ACHN (cell line): ENCODE measurements around the gene DNPH1.

ENCODE experiments used
- DNase-seq: peaks from one replicate; pipeline ENCODE4 v3.0.0-alpha.2; 2015
- in situ Hi-C: cut with HindIII; loops from 2 replicates; pipeline ENCODE4 v1.10.0; 2017; ENCODE audit warnings: low sequenced_read_pairs, low pct_ligation_motif_present, low pct_unique_long_range_greater_than_20kb

The DNPH1 gene

DNA sequence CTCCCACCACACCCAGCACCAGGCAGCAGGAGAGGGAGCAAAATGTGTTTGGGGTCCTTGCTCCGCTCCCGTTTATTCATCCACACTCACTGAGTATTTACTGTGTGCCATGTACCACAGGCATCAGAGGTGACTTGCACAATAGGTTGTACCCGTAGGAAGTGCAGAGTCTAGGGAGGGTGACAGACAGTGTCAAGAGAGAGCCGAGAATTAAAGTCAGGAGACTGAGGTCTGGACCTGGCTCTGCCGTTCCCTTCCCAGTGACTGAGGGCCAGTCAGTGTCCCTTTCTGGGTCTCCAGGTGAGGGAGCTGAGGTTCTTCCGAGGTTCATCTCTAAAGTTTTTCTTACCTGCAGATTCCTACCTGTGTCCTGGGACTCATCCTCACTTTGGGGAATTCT is 36.3 kb upstream of the DNPH1 start:
- in situ Hi-C loops, result no loop called here
- DNase-seq, result no peak

DNA sequence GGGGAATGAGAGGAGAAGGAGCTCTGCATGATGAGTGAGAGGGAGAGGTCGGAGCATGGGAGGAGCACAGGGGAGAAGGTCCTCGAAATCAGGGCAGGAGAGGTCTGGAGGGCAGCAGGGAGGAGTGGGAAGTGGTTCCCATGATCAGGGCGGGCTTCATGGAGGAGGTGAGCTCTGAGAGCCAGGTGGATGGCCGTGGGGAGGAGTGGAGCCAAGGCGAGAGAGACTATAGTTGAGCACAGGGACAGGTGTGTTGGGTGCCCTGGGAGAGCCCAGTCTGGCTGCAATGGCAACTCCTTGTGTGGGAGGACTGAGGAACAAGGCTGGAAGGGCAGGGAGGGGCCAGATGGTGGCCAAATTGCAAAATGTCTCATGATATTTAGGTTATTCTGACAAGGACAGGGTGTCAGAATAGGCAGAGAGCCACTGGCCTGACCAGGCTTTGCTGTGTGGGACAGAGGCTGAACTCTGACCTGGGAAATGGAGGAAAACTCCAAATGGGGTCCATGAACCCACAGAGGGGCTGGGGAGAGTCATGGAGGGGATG is 35.4 kb upstream of the DNPH1 start:
- DNase-seq, result no peak
- in situ Hi-C loops, result no loop called here

DNA sequence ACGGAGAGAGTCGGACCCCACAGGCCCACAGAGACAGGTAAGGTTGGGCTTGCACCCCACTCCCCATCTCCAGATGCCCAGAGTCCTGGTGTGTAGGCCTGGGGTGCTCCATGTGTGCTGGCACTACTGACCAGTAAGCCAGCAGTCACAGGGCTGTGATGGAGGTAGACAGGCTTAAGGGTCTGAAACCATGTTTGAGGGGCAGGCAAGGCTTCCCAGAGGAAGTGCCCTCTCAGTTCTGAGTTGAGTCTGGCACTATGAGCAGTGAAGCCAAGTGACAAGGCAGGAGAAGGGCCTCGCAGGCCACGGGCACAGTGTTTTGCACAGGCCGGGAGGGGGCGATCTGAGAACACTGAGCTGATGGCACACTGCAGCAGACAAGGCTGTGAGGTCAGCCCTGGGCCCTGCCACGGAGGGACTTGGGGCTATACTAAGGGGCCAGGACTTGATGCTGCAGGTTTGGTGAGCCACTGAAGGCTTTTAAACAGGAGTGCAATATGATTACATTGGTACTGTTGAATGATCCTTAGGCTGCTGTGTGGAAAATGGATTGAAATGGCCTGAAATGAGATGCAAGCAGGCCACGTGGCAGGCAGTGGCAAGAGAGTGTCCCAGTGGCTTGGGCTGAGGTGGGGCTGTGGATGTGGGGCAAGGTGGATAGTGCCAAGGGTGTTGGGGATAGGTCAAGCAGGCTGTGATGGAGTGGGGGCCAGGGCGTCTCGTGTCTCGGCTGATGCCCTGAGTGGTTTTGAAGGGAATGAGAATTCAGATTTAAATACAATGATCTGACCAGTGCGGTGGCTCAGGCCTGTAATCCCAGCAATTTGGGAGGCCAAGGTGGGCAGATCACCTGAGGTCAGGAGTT is 34.3 kb upstream of the DNPH1 start:
- in situ Hi-C loops, result no loop called here

GRCh38 chr6:43262780-43263313 is 33.6 kb upstream of the DNPH1 start:
- DNase-seq, result no peak
- in situ Hi-C loops, result no loop called here

More for the DNA sequence above, 34.3 kb upstream of the DNPH1 start:
- DNase-seq, result peak; percentile 62

DNA sequence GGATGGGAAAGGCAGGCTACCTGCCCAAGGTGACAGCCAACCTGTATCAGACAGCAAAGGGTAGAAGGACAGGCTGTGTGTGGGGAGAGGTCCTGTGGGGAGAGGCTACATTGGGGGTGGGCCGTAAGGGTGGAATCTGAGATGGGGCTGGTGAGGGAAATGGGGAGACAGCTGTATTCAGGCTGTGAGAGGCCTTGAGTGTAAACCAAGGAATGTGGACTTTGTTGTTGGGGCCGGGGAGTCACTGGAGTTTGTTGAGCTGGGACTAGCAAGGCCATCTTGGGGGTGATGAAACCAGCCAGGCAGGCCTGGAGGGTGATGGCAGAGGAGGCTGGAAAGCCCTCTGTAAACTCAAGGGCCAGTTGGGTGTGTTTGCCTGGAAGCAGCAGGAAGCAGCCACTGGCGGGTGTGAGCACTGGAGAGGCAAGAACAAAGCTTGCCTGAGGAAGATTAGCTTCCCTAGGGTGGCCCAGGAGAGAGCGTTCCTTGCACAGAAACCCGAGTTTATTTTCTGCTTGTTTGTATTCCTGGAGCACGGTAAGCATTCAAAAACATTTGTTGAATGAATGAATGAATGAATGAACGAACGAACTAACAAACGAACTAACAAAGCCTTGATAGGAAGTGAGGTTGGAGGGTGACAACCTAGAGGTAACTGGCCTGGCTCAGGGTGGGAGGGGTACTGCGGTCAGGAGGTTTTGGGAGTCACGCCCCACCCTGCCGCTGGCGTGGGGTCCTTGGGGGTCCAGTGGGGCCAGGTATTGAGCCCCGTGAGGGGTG is 32.9 kb upstream of the DNPH1 start:
- no peak for DNase-seq

DNA sequence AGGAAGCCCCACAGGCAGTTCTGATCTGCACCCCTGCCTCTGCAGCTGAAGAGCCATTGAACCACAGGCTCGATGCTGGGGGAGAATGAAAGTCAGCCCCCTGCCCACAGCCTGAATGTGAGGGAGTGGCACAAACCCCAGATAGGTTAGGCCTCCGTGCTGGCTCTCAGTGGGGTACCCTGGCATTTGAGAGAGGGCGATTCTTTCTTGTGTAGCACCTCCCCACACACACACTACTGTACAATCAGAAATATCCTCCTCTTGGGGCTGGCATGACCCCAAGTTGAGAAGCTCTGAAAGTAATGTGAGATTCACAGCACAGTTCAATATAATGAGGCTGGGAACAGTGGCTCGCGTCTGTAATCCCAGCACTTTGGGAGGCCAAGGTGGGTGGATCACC is 31.9 kb upstream of the DNPH1 start:
- in situ Hi-C loops, result no loop called here
- no peak for DNase-seq

More for the DNA sequence above, 32.9 kb upstream of the DNPH1 start:
- in situ Hi-C loops, result no loop called here

DNA sequence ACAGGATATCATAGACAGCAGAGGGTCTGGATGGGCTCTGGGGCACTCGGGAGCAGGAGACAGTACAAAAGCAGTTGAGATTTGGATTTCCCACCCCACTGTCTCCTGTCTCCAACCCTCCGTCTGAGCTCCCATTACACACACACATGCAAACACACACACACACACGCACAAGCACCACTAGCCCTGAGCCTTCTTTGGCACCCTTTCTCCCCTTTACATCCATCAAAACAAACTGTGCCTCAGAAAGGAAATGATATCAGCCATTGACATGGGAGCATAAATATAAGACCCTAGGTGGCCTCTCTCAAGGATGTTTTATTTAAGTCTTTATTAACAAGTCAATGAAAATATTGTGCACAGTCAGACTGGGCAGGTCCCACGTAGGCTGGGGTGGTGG is 31.5 kb upstream of the DNPH1 start:
- DNase-seq, result no peak
- in situ Hi-C loops, result no loop called here

GRCh38 chr6:43258807-43259686 is 29.8 kb upstream of the DNPH1 start:
- in situ Hi-C loops, result no loop called here
- DNase-seq, result no peak

DNA sequence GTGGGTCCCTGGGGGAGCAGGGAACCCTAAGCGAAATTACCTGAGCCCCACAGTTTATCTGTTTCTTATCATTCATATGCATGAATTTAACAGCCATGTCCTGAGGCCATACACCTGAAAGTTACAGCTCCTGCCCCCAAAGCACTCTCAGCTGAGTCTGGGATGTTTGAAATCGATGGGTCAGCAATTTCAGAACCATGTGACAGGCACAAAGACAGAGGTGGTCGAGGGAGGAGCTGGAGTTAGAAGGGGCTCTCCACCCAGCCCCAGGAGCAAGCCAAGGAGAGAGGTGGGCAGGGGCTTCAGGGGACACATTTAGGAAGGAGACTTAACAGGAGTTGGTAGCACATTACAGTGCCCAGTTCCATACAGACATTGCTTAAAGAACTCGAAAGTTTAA is 28.9 kb upstream of the DNPH1 start:
- no peak for DNase-seq
- in situ Hi-C loops, result no loop called here

GRCh38 chr6:43257367-43258145 is 28.3 kb upstream of the DNPH1 start:
- DNase-seq, result no peak
- in situ Hi-C loops, result no loop called here

DNA sequence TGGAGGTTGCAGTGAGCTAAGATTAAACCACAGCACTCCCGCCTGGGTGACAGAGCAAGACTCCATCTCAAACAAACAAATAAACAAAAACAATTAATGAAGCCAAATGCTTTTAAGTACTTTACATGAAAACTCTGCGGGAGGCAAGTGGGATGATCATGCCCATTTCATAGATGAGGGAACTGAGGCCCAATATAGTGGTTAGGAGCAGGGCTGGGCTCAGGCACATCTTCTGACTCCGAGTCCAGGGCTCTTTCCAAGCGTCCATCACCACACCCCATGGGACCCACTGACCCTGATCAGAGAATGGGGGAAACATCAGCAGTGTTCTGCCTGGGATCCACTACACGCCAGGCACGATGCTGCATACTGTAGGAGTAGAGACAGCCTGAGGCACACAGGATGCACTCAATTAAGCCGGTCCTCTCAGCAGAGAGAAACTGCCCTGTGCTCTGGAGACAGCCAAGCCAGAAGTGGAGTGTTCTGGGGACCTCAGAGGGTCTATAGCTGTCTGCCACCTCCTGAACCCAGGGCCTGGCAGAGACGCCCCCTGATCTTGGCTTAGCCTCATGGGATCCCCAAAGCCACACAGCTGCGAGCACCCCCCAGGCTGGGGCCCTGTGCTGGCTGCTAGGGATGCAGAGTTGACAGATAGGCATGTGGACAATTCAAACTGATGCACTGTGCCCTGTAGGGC is 27.5 kb upstream of the DNPH1 start:
- no peak for DNase-seq
- in situ Hi-C loops, result no loop called here

DNA sequence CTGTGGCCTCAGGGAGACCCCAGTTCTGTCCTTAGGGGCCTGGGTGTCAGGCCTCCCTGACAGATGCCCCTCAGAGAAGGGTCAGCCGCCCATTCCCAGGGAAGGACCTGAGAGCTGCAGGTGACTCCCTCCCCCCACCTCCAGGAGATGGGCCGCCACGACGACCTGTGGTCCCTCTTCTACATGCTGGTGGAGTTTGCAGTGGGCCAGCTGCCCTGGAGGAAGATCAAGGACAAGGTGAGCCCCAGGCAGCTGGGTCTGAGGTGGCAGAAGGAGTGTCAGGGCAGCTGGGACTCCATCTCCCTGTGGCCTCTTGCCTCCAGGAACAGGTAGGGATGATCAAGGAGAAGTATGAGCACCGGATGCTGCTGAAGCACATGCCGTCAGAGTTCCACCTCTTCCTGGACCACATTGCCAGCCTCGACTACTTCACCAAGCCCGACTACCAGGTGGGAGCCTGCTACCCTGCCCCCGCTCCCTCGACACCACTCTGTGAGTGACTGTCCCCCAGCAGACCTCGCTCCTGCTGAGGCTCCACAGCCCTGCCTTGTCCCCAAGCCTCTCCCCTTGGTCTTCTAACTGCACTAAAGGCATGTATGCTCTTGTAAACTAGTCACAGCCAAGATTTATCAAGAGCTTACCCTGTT is 26.2 kb upstream of the DNPH1 start:
- DNase-seq, result no peak
- in situ Hi-C loops, result no loop called here

DNA sequence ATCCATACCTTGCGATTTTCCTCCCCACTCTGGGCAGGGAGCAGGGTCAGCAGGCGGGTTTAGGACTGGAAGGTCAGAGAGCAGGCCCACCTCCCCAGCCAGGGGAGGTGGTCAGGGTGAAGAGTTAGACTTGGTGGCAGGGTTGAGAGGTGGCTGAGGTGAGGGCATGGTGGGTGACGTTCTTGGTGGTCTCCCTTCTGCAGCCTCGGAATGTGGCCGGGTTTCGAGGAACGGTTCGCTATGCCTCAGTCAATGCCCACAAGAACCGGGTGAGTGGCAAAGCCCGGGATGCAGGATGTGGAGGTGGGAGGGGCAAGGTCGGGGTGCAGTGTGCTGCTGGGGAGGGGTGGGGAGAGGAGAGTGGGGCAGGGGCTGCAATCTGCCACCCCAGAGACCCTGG is 25.6 kb upstream of the DNPH1 start:
- in situ Hi-C loops, result no loop called here
- DNase-seq, result no peak

GRCh38 chr6:43254138-43254817 is 25.0 kb upstream of the DNPH1 start:
- DNase-seq, result no peak

DNA sequence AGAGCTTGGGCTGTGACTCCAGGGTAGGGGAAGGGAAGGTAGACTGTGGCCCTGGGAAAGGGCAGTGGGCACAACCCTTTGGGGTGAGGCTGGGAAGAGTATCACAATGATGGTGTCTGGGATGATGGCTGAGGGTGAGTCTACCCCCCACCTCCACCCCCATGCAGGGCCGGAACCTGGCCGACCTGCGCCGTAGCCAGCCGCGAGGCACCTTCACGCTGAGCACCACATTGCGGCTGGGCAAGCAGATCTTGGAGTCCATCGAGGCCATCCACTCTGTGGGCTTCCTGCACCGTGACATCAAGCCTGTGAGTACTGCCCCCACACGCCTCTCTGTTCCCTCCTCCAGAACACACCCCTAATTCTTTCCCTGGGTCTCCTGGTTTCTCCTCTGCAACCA is 24.1 kb upstream of the DNPH1 start:
- DNase-seq, result no peak
- in situ Hi-C loops, result no loop called here

More at GRCh38 chr6:43254138-43254817, 25.0 kb upstream of the DNPH1 start:
- in situ Hi-C loops, result no loop called here

DNA sequence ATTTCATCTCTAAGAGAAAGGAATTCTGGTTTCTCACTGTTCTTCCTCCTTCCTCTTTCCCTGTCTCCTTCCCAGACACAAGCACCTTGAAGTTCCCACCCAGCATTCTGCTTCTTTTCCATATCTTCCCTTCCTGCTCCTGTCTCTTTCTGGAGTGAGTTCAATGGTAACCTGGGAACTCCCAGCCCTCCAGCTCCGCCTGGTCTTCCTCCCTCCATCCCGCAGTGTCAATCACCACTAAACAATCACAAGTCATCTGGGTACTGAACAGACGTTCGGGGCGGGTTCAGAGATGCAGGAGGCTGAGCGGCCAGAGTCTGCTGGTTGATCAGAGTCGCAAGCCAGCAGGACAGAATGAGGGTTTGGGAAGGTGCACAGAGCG is 21.7 kb upstream of the DNPH1 start:
- DNase-seq, result no peak
- in situ Hi-C loops, result no loop called here
